ENCODE measurements around the gene NDUFB4.

DNA sequence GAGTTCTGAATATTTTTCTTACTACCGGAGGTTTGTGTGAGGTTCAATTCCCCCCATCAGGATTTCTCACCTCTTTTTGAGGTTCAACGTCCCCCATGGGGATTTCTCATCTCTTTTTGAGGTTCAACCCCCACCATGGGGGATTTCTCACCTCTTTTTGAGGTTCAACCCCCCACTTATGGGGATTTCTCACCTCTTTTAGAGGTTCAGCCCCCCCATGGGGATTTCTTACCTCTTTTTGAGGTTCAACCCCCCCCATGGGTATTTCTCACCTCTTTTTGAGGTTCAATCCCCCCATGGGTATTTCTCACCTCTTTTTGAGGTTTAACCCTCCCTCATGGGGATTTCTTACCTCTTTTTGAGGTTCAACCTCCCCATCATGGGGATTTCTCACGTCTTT, 26.3 kb downstream of the NDUFB4 start:
- TF ChIP-seq, protein P1, sequence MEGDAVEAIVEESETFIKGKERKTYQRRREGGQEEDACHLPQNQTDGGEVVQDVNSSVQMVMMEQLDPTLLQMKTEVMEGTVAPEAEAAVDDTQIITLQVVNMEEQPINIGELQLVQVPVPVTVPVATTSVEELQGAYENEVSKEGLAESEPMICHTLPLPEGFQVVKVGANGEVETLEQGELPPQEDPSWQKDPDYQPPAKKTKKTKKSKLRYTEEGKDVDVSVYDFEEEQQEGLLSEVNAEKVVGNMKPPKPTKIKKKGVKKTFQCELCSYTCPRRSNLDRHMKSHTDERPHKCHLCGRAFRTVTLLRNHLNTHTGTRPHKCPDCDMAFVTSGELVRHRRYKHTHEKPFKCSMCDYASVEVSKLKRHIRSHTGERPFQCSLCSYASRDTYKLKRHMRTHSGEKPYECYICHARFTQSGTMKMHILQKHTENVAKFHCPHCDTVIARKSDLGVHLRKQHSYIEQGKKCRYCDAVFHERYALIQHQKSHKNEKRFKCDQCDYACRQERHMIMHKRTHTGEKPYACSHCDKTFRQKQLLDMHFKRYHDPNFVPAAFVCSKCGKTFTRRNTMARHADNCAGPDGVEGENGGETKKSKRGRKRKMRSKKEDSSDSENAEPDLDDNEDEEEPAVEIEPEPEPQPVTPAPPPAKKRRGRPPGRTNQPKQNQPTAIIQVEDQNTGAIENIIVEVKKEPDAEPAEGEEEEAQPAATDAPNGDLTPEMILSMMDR (conservative IDR thresholded peaks at IDR 0.05; ENCODE audit: low read depth, low read length) = no peak
- no peak for TF ChIP-seq EZH2phosphoT487 (IDR thresholded peaks at IDR 0.05; ENCODE audit: borderline replicate concordance, low read length)
